Measurements from ENCODE around the gene BID. TPM values are rescaled to one million over a fixed set of nuclear protein-coding genes. Genes with fewer than 3 reads are reported as not detected.

Gene BID
- total RNA-seq, 1 experiment from 2014 or later: 23.2 TPM

- Histone ChIP-seq H2BK20ac (ENCODE audit: low read depth, low read length, poor library complexity, severe bottlenecking) (no peak overlapping the region), H3K9ac (ENCODE audit: extremely low read depth, insufficient read length, low read length) (no peak overlapping the region), H3K27ac (ENCODE audit: insufficient read length, low read depth, low read length) (no peak overlapping the region), H3K23ac (ENCODE audit: insufficient read length, low read depth, low read length) (no peak overlapping the region), H4K20me1 (ENCODE audit: control insufficient read depth, insufficient read depth, insufficient read length) (no peaks in the 10 kb centered on the region), H3K4me2 (ENCODE audit: insufficient read depth, insufficient read length, low read length) (no peak overlapping the region), H2BK120ac (ENCODE audit: low read depth, low read length, poor library complexity, severe bottlenecking) (no peak overlapping the region), H4K91ac (ENCODE audit: insufficient read length, low read depth, low read length) (no peak overlapping the region), H3K23me2 (ENCODE audit: insufficient read length, low read depth, low read length, poor library complexity, severe bottlenecking) (no peaks in the 10 kb centered on the region), H3K79me1 (ENCODE audit: insufficient read depth, low read depth, low read length, poor library complexity, severe bottlenecking) (no peaks in the 10 kb centered on the region), H4K5ac (ENCODE audit: insufficient read length, low read depth, low read length) (no peak overlapping the region), H3T11ph (ENCODE audit: low read length) (no peak overlapping the region), H3K4ac (ENCODE audit: low read depth, low read length) (no peak overlapping the region), H2AFZ (ENCODE audit: low read length) (no peak overlapping the region), H3K4me1 (ENCODE audit: insufficient read depth, low read length) (no peaks in the 10 kb centered on the region), H3K56ac (ENCODE audit: insufficient read length, low read depth, low read length) (no peak overlapping the region), H2BK15ac (ENCODE audit: low read depth, low read length) (no peak overlapping the region), H2BK12ac (ENCODE audit: insufficient read length, low read depth, low read length) (no peak overlapping the region), H3K79me2 (ENCODE audit: insufficient read depth, low read length) (no peaks in the 10 kb centered on the region; the same call in 1 of the 2 replicates), H3K18ac (ENCODE audit: insufficient read length, low read depth, low read length) (no peak overlapping the region), H2AK5ac (ENCODE audit: insufficient read length, low read length) (no peak overlapping the region), H2BK5ac (ENCODE audit: insufficient read length, low read length) (no peak overlapping the region), H3K27me3 (ENCODE audit: insufficient read depth, low read length) (no peaks in the 10 kb centered on the region), H4K8ac (replicated peaks; ENCODE audit: insufficient read length, low read depth, low read length) (no peak overlapping the region), H3K14ac (ENCODE audit: insufficient read depth, low read length) (no peak overlapping the region), H3K9me3 (ENCODE audit: control insufficient read depth, low read depth, low read length) (no peaks in the 10 kb centered on the region)
- DNase-seq: no peak
- H3K27me3 Mint-ChIP-seq (ENCODE audit: low read depth): no peaks in the 10 kb centered on the region
- no peak overlapping the region for H3K4me3 Mint-ChIP-seq
- TF ChIP-seq, protein P1, sequence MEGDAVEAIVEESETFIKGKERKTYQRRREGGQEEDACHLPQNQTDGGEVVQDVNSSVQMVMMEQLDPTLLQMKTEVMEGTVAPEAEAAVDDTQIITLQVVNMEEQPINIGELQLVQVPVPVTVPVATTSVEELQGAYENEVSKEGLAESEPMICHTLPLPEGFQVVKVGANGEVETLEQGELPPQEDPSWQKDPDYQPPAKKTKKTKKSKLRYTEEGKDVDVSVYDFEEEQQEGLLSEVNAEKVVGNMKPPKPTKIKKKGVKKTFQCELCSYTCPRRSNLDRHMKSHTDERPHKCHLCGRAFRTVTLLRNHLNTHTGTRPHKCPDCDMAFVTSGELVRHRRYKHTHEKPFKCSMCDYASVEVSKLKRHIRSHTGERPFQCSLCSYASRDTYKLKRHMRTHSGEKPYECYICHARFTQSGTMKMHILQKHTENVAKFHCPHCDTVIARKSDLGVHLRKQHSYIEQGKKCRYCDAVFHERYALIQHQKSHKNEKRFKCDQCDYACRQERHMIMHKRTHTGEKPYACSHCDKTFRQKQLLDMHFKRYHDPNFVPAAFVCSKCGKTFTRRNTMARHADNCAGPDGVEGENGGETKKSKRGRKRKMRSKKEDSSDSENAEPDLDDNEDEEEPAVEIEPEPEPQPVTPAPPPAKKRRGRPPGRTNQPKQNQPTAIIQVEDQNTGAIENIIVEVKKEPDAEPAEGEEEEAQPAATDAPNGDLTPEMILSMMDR (conservative IDR thresholded peaks at IDR 0.05): no peak
- WGBS (ENCODE audit: extremely low coverage, insufficient read length, low lambda C conversion rate): no CpG with 5 or more reads among the region's 4 CpGs
- no peak overlapping the region for H3K27ac Mint-ChIP-seq
- H3K9me3 Mint-ChIP-seq: no peaks in the 10 kb centered on the region
- H3K4me1 Mint-ChIP-seq: no peaks in the 10 kb centered on the region
- H3K36me3 Mint-ChIP-seq (ENCODE audit: insufficient read depth in 1 of 3, low read depth in 3 of 3): peaks cover 4 to 8% (median 5%) of the 10 kb centered on the region in 3 experiments; a peak in 5 of 7 replicates
Observed at GRCh38 chr22:17692841-17693240, 81.4 kb downstream of the BID start.

All from H9 (cell line).